NCI-H2107 treated with DMSO at 0.1 percent for 48 hours (cell line): ENCODE data around the gene ATP8B3.

Experiments
- DNase-seq: peaks from one replicate; lab custom pipeline; 2025; ENCODE audit not compliant: unreplicated experiment; lab: John Stamatoyannopoulos, UW

ATP8B3 gene

DNA sequence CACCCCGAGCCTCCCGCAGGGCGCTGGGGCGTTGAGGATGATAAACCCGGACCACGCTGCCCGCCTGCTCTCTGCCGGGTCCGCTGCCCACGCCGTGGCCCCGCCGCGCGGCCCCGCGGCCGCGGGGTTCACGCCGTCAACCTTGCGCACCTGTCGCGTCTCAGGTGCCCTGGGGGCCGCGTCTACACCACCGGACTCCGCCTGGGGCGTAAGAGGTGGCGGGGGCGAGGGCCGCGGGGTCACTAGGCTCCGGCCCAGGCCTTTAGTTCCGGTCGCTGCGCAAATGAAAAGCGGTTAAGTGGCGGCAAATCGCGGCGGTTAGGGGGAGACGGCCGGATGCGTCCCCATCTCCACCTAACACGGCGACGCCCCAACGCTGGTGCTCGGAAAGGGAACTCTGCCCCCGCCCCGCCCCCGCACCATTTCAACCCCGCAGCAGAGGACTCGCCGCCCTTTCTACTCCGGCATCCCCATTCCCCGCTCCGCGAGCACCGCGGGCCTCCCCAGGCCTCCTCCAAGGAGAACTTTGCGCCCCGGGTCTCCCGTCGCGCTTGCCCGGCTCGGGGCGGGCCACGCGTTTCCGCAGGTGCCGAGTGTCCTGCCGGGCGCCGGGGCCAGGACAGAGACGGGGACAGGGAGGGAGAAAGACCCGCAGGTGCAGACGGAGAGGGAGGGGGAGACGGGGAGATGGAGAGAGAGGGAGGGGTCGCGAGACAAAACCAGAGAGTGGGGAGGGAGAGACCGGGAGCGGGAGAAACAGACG, 54.4 kb downstream of the ATP8B3 start:
- DNase-seq = no peak

DNA sequence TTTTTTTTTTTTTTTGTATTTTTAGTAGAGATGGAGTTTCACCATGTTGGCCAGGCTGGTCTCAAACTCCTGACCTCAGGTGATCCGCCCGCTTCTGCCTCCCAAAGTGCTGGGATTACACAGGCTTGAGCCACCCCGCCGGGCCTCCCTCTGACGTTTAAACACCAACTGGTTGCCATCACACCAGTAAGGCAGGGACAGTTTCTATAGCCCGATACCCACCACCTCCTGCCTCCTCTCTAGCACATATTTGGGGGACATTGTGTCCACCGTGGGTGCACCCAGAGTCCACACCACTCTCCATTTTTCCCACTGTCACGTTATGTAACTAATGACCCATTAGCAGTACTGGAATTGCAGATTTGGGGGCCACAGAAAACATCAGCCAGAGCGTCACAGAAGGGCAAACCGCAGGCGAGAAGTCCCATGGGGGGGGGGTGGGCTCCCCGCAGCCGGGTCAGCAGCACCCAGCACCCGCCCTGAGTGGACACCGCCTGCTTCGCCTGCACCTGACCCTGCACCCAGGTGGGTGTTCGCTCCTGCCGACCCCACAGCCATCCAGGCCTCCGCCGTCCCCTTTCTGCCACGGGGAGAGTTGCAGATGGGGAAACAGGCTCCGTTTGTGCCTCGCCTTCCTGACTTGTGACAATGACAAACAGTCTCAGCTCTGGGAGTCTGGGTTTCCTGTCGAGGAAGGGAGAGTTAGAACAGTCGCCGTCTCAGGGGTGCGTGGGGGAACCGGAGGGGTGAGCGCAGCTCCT, 55.2 kb downstream of the ATP8B3 start:
- no peak for DNase-seq

DNA sequence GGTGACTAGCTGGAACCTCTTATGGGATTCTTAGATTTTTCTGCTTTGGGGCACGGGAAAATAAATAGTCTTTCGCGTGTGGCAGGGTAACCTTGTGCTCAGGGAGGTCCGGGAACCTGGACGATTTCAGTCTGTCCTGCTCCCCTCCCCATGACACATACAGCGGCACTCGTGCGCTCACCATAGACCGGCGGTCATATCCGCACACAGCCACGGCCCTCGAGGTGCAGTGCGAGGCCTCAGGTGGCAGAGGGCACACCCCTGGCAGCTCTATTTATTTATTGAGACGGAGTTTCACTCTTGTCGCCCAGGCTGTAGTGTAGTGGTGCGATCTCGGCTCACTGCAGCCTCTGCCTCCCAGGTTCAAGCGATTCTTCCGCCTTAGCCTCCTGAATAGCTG, 55.8 kb downstream of the ATP8B3 start:
- no peak for DNase-seq

DNA sequence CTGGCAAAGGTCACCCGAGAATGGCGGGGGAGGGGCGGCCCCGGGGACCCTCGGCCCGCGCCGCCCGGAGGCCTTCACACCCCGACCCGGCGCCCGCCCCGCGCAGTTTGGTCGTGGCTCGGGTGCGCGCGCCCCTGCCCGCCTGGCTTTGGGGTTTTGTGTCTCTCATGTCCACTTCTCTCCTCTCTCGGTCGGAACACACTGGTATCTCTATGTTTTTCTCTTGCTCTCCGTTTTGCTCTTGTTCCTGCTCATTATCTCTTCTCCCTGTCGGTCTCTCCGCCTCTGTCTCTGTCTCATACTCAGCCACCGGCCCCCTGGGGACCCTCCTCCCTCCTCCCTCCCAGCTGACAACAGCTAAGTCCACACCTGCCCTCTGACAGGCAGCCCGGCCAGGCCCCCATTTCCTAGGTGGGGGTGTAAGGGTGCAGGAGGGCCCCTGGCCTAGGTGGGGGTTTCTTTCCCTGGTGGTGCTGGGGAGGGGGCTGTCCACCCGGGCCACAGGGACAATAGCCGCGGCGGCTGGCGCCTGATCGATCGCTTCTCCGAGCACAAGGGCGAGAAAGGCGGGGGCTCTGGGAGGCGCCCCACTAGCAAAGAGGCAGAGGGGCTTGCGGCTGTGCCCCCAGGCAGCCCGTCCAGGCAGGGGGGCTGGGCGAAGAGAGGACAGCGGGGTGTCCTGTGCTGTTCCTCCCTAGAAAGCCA, 56.5 kb downstream of the ATP8B3 start:
- no peak for DNase-seq

DNA sequence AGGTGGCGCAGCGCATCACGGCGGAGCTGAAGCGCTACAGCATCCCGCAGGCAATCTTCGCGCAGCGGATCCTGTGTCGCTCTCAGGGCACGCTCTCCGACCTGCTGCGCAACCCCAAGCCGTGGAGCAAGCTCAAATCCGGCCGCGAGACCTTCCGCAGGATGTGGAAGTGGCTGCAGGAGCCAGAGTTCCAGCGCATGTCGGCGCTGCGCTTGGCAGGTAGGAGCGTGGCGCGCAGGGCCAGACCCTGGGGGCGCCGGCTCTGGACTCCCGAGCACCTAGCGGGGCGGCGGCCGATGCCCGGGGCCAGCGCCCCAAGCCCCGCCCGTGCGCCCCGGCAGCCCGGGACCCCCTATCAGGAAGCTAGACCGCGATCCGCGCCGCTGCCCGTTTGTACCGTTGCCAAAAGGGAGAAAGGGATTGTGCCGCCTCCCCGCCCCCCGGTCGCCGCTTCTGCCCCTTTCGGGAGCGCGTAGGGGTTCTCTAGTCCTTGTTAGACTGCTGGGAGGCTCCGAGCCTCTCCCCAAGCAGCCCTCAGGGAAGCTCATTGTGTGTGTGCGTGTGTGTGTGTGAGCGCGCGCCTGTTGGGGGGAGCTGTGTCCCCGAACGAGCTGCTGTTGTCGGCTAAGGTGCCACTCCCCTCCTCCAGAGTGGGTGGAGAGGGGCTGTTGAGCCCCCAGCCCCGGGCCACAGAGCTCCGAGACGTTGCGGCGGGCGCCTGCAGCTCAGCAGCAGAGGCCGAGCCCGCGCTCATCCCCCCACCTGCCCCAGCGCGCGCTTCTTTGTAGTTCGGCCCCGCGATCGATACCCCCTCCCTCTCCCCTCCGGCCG, 57.2 kb downstream of the ATP8B3 start:
- no peak for DNase-seq

DNA sequence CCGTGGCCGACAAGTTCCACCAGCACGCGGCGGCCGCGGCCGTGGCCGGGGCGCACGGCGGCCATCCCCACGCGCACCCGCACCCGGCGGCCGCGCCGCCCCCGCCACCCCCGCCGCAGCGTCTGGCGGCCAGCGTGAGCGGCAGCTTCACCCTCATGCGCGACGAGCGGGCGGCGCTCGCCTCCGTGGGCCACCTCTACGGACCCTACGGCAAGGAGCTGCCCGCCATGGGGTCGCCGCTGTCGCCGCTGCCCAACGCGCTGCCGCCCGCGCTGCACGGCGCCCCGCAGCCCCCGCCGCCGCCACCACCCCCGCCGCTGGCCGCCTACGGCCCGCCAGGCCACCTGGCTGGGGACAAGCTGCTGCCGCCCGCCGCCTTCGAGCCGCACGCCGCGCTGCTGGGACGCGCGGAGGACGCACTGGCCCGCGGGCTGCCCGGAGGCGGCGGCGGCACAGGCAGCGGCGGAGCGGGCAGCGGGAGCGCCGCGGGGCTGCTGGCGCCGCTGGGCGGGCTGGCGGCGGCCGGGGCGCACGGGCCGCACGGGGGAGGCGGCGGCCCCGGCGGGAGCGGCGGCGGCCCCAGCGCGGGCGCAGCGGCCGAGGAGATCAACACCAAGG, 57.9 kb downstream of the ATP8B3 start:
- DNase-seq = no peak

DNA sequence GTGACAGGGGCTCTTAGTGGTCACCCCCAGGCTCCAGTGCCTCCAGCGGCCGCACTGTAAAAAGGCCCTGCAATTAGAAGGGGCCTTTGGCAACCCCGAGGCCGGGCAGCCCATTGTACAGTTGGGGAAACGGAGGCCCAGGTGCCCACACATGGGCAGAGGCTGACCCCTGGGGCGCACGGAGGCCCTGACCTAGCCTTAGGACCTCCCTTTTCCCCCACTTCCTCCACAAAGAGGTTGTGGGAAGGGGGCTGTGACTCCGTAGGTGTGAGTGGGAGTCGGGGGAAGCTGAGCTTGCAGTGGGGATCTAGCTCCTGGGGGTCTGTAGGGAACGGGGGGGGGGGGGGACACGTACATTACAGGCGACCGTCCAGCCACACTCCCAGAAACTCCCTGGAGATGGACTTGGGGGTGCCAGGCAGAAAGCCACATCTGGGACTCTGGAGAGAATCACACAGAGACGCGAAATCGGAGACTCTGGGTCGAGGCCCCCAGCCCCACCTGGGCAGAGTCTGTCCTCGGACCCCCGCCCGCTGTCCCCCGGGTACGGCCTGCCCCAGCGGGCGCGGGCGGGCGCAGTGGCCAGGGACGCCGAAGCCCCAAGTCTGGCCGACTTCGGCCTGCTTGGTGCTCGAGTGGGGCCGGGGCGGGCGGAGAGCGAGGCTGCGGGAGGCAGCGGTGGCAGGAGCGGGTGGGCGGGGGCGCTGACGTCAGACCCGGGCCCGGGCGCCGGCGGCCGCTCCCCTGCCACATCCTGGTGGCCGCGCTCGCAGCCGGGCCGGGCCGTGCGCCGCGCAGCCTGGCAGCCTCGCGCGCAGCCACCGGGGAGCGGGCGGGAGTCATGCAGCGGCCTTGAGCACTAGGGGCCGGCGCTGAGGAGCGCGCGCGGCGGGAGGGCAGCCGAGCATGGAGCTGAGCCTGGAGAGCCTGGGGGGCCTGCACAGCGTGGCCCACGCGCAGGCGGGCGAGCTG, 59.0 kb downstream of the ATP8B3 start, which contains the start of gene ONECUT3:
Gene ONECUT3 (plus strand): TSS at position 750 of the 972 bp plus-strand sequence. CDS start 157 bp downstream, at position 907.
- no peak for DNase-seq

DNA sequence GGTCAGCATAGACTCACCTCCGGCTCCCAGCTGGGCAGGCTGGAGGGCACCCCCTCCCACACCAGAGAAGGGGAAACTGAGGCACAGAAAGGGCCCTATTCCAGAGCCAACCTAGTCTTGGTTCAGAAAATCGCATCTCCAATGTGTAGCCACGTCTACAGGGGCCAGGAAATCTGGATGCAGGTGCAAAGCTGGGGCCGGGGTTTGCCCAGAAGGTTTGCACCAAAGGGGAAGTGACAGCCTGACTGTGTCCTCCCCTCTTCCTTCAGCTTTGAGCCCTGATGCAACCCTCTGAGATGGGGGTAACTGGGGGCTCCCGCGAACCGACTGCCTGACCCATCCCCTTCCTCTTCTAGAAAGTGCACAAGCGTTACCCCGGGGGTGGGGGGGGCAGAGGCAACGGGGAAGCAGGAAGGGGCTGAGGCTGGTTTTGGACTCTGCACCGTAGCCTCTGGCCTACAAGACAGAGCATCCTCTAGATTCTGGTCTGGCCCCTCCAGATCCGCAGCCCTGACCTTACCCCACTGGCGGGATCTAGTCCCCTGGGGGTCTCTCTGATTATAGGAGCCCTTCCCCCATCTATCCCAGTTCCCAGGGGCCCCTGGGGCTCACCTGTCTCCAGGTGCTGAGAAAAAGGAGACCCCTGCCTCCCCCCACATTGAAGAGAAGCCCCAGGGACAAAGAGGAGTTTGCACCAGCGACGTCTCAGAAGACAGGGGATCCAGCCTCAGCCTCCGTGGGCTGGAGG, 59.9 kb downstream of the ATP8B3 start:
- no peak for DNase-seq

DNA sequence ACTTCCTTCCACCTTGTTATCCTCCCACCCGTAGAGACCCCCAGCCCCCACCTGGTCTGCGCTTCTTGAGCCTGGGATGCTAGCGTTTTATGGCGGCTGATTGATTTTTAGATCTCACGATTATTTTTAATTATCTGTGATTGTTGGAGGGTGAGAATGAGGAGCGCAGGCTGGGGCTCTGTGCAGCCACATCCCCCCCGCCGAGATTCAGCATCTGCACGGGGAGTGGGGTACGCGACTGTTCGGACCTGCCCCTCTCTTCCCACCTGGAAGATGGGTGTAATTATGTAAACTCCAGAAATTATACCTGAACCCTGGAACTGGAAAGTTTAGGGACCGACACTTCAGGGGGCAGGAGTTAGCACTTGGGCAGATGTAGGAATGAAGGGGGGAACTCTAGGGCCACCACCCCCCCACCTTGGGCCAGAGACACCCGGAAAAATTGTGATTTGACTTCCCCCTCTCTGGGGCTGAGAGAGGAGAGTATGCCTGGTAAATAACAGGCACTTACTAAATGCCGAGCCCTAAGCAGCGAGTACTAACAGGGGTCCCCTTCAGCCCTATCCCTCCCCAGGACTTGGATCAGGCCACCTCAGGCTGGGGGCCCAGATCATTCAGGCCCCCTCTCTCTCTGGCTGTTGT, 60.6 kb downstream of the ATP8B3 start:
- DNase-seq = no peak

DNA sequence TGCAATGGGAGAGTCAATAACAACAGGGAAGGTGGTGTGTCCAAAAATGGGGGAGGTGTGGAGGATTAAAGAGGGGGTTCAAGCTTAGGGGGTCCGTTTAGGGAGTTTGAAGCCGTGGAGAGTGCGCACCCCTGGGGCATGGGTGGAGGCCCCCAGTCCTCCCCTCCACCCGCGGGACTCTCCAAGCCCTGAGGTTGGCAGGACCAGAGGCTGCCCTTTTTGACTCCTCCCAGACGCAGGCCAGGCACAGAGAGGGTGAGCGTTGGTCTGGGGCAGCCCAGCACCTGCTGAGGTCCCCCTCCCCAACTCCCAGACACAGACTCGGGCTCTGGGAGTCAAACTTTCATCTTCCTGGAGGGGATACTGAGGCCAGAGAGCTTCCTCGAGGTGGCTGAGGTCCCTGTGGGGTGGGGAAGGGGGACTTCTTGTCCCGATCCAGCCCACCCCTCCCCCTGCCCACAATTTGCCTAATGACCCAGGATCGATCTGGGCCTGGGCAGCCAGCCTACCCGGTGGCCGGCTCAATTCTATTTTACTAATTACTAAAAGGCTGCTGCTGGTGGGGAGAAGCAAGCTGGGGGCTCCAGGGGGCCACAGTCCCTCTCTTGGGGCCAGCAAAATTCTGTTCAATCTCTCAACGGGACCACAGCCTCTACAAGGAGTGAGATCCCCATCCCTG, 61.6 kb downstream of the ATP8B3 start:
- no peak for DNase-seq

DNA sequence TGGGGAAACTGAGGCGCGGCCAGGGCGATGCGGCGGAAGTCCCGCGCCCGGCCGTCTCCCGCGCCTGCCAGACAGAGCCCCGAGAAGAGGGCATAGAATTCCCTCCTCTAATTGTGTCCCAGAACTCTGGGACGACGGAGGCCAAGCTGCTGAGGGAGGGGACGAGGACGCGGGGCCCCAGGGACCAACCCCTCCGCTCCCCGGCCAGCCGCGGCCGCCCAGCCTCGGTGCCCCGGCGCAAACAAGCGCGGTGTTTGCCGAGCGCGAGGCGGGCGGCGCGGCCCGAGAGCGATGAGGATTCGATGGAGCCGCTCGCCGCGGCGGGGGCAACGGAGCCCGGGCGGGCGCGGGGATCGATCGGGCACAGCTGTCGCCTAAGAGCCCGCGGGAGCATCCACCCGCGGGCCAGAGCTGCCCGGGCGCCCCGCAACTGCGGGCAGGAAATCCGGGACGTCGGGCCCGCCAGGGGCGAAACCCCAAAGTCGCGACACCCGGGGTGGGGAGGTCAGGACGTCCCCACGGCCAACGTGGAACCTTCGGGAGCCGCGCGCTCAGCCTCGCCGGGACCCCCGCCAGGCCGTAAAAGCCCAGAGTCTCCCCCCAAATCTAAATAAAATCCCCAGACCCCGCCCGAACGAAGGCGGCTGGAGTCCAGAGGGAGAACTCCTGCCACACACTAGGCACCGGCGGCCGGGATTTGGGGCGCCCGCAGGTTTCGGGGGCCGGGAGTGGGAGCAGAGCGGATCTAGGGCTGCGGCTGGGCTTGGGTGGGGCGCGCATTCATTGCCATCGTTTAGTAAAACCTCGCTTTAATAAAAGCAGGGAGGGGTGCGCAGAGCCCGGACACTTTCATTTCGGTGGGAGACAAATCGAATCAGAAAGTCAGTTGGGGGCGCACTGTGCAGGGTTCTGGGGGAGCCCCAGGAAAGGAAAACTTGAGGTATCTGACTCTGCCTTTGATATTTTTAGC, 62.4 kb downstream of the ATP8B3 start:
- no peak for DNase-seq

DNA sequence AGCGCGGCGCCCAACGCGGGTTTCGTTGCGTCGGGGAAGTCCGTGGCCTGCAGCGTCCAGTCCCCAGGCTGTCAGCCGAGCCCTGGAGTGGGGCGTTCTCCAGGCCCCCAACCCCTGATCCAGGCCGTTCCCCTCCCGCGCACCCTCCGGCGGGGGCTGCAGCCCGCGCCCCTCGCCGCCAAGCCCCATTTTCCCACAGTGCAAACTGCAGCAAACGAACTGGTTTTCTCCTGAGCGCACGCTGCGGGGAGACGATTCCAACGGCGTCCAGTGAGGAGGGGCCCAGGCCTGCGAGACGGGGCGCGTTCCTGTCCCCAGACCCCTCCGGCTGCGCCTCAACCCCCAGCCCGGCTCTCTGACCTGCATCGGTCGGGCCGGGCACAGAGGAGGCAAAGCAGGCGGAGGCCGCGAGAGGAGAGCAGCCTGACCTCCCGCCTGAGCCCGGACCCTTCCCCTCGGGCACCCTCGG, 63.2 kb downstream of the ATP8B3 start:
- no peak for DNase-seq

DNA sequence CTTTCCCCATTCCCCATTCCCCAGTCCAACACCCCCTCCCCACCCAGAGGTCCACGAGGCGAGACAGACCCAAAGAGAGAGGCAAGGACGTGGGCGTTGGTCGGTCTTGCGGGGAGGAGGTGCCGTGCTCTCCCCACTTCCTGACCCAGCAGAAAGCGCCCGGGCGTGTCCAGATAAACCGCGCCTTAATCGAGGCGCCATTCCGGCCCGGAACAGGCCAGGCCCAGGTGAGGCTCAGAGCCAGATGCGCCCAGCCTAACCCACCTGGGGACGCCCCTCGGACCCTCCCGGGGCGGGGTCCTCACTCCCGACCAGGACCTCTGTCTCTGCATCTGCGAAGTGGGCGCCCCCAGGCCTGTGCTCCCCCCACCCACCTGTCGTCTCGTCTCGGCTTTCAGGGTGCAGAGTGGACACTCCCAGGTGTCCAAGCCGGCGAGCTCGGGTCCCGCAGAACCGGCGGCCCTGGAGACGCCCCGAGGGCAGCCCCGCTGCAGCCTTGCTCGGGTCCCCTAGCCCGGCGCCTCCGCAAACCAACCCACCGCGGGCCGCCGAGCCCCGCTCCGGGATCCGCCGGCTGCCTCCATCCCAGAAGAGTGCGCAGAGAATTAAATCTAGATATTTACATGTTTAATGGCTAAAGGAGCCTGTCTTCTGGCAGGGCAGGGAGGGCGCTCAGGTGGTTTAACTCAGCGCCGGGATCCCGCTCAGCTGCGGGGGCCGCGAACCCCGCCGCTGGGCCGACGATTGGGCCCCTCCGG, 63.8 kb downstream of the ATP8B3 start:
- no peak for DNase-seq

DNA sequence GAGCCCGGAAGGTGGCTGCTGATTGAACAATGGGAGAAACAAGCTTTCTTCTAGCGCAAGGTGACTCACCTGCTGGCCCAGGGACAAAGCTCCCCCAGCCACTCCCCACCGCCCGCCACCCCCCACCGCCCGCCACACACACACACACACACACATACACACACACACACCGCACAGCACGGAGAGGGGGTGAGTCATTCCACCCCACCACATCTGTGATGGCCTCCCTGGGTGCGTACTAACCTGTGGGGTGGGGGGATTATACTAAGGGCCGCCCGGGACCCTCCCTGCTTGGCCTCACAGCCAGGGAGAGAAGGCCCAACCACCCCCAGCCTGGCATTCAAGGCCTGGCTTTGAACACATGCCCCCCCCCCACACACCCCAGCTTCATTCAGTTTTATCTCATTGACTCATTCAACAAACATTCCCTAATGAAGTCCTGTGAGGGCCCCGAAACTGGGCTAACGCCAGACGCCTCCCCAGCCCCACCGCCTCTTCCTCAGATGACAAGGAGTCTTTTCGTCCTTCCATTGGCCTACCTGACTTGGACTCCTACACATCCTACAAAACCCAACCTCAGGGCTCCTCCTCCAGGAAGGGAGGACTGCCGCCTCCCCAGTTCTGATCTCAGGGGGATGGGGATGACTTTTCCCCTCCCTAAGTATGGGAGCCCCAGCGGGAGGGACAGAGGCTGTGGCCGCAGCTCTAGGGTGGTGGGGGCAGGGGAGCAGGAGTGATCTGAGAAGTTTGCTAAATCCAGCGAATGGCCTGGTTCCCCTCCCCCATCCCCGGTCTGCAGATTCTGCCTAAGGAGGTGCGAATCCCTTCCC, 64.6 kb downstream of the ATP8B3 start:
- no peak for DNase-seq
